WTC11 (cell line): ENCODE results near the gene SNTN. TPM values are rescaled to one million over a fixed set of nuclear protein-coding genes. Genes with fewer than 3 reads are reported as not detected.

Source experiments
- ATAC-seq: fragments of 200-7000 bp; cut with Tn5 transposase; 2 replicates; pipeline ENCODE4 v1.10.0; 2021; ENCODE audit warnings: mild to moderate bottlenecking, moderate library complexity
- CTCF ChIA-PET: fragments of 300-600 bp; sonication (Branson Sonifier 250); formaldehyde crosslinking; loops from one replicate; lab custom pipeline; 2021; ENCODE audit warnings: antibody characterized with exemption; lab: Charles Lee
- POLR2A ChIA-PET: fragments of 350-600 bp; sonication (Branson Sonifier 250); formaldehyde crosslinking; loops from one replicate; lab custom pipeline; 2021; ENCODE audit warnings: antibody characterized with exemption; lab: Charles Lee
- DNase-seq: peaks from one replicate; pipeline ENCODE4 v3.0.0; 2021; ENCODE audit warnings: low spot score
- H3K27ac Mint-ChIP-seq: 2 replicates; pipeline ENCODE4 v1.8.0; 2021; ENCODE audit warnings: mixed read lengths
- H3K27me3 Mint-ChIP-seq: 2 replicates; pipeline ENCODE4 v1.8.0; 2021; ENCODE audit warnings: low read depth, mild to moderate bottlenecking, moderate library complexity, mixed read lengths
- H3K36me3 Mint-ChIP-seq: 2 replicates; pipeline ENCODE4 v1.8.0; 2021; ENCODE audit warnings: mixed read lengths
- H3K4me1 Mint-ChIP-seq: 2 replicates; pipeline ENCODE4 v1.8.0; 2022; ENCODE audit warnings: mixed read lengths
- H3K4me3 Mint-ChIP-seq: 2 replicates; pipeline ENCODE4 v1.8.0; 2021; ENCODE audit warnings: mild to moderate bottlenecking, moderate library complexity, mixed read lengths
- H3K9me3 Mint-ChIP-seq: 2 replicates; pipeline ENCODE4 v1.8.0; 2021; ENCODE audit warnings: mixed read lengths
- ELF4 ChIP-seq: sonication (generic); formaldehyde crosslinking; IDR thresholded peaks from 2 replicates; pipeline ENCODE4 v1.8.1; 2022; ENCODE audit warnings: low read depth, mild to moderate bottlenecking, moderate library complexity, missing genetic modification reagents
- FOXJ3 ChIP-seq: sonication (generic); formaldehyde crosslinking; IDR thresholded peaks from 2 replicates; pipeline ENCODE4 v1.9.0; 2021; ENCODE audit warnings: missing genetic modification reagents, mild to moderate bottlenecking, borderline replicate concordance
- HMGA2 ChIP-seq: fragments of 250-450 bp; sonication (Bioruptor Pico); IDR thresholded peaks from 2 replicates; pipeline ENCODE4 v1.4.0; 2021; ENCODE audit warnings: mild to moderate bottlenecking, moderate library complexity
- JUN ChIP-seq: sonication (generic); formaldehyde crosslinking; IDR thresholded peaks from 2 replicates; pipeline ENCODE4 v1.8.0; 2023; ENCODE audit warnings: mild to moderate bottlenecking, missing genetic modification reagents
- SP1 ChIP-seq: sonication (generic); formaldehyde crosslinking; conservative IDR thresholded peaks from 2 replicates; pipeline ENCODE4 v1.8.1; 2022; ENCODE audit warnings: missing genetic modification reagents
- TEAD4 ChIP-seq: sonication (generic); formaldehyde crosslinking; IDR thresholded peaks from 2 replicates; pipeline ENCODE4 v1.8.0; 2022; ENCODE audit warnings: mild to moderate bottlenecking, missing genetic modification reagents
- TP53 ChIP-seq: sonication (generic); formaldehyde crosslinking; IDR thresholded peaks from 2 replicates; pipeline ENCODE4 v1.8.1; 2023; ENCODE audit warnings: mild to moderate bottlenecking, missing genetic modification reagents
- ZNF232 ChIP-seq: sonication (generic); formaldehyde crosslinking; IDR thresholded peaks from 2 replicates; pipeline ENCODE4 v1.8.0; 2022; ENCODE audit warnings: mild to moderate bottlenecking, missing genetic modification reagents
- ZNF263 ChIP-seq: sonication (generic); formaldehyde crosslinking; IDR thresholded peaks from 2 replicates; pipeline ENCODE4 v1.8.1; 2022; ENCODE audit warnings: low read depth, mild to moderate bottlenecking, moderate library complexity, missing genetic modification reagents
- total RNA-seq: library from RNA; stranded (reverse); gene quantifications from 3 replicates; pipeline ENCODE4 v1.2.3, GENCODE V29; 2021
- TF ChIP-seq, protein P1 (sequence below): sonication (generic); formaldehyde crosslinking; IDR thresholded peaks from 2 replicates; pipeline ENCODE4 v1.8.1; 2023; ENCODE audit warnings: mild to moderate bottlenecking, missing genetic modification reagents, moderate library complexity
- TF ChIP-seq, protein P2 (sequence below): fragments of 250-450 bp; sonication (Bioruptor Pico); IDR thresholded peaks from 2 replicates; pipeline ENCODE4 v1.8.0; 2021; ENCODE audit warnings: mild to moderate bottlenecking
- TF ChIP-seq, protein P3 (sequence below): fragments of 250-450 bp; sonication (Bioruptor Pico); IDR thresholded peaks from 2 replicates; pipeline ENCODE4 v1.9.0; 2021; ENCODE audit warnings: mild to moderate bottlenecking, borderline replicate concordance

SNTN gene
- total RNA-seq, 1 experiment from 2014 or later: not detected

DNA sequence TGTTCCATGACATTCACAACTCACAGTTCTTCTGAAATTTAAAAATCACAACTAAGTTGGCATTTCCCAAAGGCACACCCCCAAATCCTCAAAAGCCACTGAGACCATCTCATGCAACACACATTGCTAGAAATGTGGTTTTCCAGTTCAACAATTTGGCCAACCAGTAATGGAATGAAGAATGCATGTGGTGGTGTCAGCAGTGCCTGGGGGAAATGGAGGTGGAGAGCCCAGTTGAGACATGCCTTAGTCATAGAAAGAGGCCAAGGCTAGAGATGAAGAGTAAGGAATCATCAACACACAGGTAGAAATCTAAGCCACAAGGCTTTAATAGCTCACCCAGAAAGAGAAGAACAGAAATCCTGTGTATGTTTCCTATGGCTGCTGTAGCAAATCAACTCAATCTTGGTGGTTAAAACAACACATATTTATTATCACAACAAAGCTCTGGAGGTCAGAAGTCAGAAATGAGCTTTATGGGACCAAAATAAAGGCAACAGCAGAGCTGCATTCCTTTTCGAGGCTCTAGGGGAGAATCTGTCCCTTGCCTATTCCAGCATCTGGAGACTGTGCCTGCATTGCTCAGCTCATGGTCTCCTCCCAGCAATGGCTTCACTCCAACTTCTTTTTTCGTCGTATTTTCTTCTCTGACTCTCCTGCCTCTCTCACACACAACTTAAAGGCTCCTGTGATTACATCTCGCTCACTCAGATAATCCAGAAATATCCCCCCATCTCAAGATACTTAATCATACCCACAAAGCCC, 54.0 kb downstream of the SNTN start:
- POLR2A ChIA-PET: no interaction called here
- TF ChIP-seq JUN (CRISPR knock-in tag): no peak
- no peak for TF ChIP-seq FOXJ3 (CRISPR knock-in tag)
- no peak for TF ChIP-seq ZNF263 (CRISPR knock-in tag)
- TF ChIP-seq, protein P1, sequence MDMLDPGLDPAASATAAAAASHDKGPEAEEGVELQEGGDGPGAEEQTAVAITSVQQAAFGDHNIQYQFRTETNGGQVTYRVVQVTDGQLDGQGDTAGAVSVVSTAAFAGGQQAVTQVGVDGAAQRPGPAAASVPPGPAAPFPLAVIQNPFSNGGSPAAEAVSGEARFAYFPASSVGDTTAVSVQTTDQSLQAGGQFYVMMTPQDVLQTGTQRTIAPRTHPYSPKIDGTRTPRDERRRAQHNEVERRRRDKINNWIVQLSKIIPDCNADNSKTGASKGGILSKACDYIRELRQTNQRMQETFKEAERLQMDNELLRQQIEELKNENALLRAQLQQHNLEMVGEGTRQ (CRISPR knock-in tag): no peak
- no peak for TF ChIP-seq HMGA2 (CRISPR knock-in tag)
- TF ChIP-seq SP1 (CRISPR knock-in tag): no peak
- TF ChIP-seq TEAD4 (CRISPR knock-in tag): no peak
- TF ChIP-seq, all 79 proteins: peak for 0
- no peaks in the 10 kb centered on the region for H3K9me3 Mint-ChIP-seq
- H3K27me3 Mint-ChIP-seq: no peaks in the 10 kb centered on the region
- H3K4me3 Mint-ChIP-seq: no peak overlapping the region
- no peak overlapping the region for H3K27ac Mint-ChIP-seq
- H3K4me1 Mint-ChIP-seq: no peaks in the 10 kb centered on the region
- CTCF ChIA-PET: no interaction called here
- DNase-seq (no peak), ATAC-seq (no peak)
- no peaks in the 10 kb centered on the region for H3K36me3 Mint-ChIP-seq

DNA sequence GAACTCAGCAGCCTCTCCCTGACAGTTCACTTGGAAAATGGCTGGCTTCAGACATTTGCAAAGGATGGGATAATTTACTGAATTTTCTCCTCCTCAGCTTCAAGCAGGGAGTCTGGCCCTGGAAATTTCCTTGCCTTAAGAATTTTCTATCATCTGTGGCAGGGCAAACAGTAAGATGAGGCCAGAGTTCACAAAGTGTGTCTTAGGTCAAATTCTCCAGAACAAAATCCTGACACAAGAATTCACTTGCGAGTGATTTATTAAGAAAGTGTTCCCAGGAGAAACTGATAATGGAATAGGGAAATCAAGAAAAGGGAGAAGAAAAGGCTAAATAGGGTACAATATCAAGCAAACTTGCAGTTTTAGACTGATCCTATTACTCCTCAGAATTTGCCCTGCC, 55.3 kb downstream of the SNTN start:
- Mint-ChIP-seq H3K9me3 (no peaks in the 10 kb centered on the region), H3K4me3 (no peak overlapping the region), H3K27me3 (no peaks in the 10 kb centered on the region), H3K4me1 (no peaks in the 10 kb centered on the region)
- DNase-seq (no peak), ATAC-seq (no peak)
- CTCF ChIA-PET: no interaction called here
- POLR2A ChIA-PET: no interaction called here
- TF ChIP-seq JUN (CRISPR knock-in tag) (no peak), ZNF232 (CRISPR knock-in tag) (no peak), ZNF263 (CRISPR knock-in tag) (no peak), TP53 (CRISPR knock-in tag) (no peak)
- TF ChIP-seq, protein P2, sequence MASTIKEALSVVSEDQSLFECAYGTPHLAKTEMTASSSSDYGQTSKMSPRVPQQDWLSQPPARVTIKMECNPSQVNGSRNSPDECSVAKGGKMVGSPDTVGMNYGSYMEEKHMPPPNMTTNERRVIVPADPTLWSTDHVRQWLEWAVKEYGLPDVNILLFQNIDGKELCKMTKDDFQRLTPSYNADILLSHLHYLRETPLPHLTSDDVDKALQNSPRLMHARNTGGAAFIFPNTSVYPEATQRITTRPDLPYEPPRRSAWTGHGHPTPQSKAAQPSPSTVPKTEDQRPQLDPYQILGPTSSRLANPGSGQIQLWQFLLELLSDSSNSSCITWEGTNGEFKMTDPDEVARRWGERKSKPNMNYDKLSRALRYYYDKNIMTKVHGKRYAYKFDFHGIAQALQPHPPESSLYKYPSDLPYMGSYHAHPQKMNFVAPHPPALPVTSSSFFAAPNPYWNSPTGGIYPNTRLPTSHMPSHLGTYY: no peak
- TF ChIP-seq, protein P3, sequence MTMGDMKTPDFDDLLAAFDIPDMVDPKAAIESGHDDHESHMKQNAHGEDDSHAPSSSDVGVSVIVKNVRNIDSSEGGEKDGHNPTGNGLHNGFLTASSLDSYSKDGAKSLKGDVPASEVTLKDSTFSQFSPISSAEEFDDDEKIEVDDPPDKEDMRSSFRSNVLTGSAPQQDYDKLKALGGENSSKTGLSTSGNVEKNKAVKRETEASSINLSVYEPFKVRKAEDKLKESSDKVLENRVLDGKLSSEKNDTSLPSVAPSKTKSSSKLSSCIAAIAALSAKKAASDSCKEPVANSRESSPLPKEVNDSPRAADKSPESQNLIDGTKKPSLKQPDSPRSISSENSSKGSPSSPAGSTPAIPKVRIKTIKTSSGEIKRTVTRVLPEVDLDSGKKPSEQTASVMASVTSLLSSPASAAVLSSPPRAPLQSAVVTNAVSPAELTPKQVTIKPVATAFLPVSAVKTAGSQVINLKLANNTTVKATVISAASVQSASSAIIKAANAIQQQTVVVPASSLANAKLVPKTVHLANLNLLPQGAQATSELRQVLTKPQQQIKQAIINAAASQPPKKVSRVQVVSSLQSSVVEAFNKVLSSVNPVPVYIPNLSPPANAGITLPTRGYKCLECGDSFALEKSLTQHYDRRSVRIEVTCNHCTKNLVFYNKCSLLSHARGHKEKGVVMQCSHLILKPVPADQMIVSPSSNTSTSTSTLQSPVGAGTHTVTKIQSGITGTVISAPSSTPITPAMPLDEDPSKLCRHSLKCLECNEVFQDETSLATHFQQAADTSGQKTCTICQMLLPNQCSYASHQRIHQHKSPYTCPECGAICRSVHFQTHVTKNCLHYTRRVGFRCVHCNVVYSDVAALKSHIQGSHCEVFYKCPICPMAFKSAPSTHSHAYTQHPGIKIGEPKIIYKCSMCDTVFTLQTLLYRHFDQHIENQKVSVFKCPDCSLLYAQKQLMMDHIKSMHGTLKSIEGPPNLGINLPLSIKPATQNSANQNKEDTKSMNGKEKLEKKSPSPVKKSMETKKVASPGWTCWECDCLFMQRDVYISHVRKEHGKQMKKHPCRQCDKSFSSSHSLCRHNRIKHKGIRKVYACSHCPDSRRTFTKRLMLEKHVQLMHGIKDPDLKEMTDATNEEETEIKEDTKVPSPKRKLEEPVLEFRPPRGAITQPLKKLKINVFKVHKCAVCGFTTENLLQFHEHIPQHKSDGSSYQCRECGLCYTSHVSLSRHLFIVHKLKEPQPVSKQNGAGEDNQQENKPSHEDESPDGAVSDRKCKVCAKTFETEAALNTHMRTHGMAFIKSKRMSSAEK (CRISPR knock-in tag): no peak
- TF ChIP-seq, all 79 proteins: peak for 0
- Mint-ChIP-seq H3K36me3 (no peaks in the 10 kb centered on the region), H3K27ac (no peak overlapping the region)

DNA sequence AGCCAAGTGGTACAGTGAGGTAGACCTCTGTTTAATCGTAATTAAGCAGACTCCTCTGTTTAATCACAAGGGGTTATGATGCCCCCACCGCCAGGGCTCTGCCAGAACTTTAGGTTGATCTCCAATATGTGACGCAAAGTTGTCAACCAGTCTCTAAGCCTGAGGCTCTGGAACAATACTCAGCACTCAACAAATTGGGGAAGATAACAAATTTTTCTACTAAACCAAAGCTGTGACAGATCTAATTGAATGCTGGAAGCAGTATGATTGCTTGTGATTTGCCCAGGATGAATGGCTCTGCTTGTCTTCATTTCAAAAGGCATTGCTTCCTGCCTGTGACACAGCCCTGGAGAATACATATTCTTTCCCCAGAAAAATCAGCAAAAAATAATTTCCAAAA, 57.1 kb downstream of the SNTN start:
- H3K27ac Mint-ChIP-seq: no peak overlapping the region
- ChIA-PET POLR2A (no interaction called here), CTCF (no interaction called here)
- ATAC-seq: no peak
- H3K4me3 Mint-ChIP-seq: no peak overlapping the region
- no peak for TF ChIP-seq ELF4 (CRISPR knock-in tag)
- TF ChIP-seq ZNF232 (CRISPR knock-in tag): no peak
- H3K27me3 Mint-ChIP-seq: no peaks in the 10 kb centered on the region
- no peaks in the 10 kb centered on the region for H3K4me1 Mint-ChIP-seq
- no peaks in the 10 kb centered on the region for H3K36me3 Mint-ChIP-seq
- H3K9me3 Mint-ChIP-seq: no peaks in the 10 kb centered on the region
- no peak for DNase-seq

Other genes with a start within 250 kb of the SNTN start
- not detected in 3 replicates for gene C3orf49, start 166.6 kb downstream of the SNTN start, total RNA-seq
- 53.0 to 59.4 TPM (median 58.4 TPM) in 3 replicates for gene THOC7, start 211.1 kb downstream of the SNTN start, total RNA-seq
- 9.3 to 11.7 TPM (median 11.7 TPM) in 3 replicates for gene ATXN7, start 211.2 kb downstream of the SNTN start, total RNA-seq